ENCODE data around the gene HUWE1.

DNA sequence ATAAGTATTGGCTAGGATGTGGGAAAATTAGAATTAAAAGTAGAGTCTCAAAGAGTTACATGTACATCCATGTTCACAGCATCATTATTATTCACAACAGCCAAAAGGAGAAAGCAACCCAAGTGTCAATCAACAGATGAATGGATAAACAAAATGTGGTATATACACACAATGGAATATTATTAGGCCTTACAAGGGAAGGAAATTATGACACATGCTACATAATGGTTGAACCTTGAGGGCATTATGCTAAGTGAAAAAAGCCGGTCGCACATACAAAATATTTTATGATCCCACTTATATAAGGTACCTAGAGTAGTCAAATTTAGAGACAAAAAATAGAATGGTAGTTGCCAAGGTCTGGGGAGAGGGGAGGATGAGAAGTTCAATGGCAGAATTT, 80.1 kb downstream of the HUWE1 start:
- TF ChIP-seq, protein P1, sequence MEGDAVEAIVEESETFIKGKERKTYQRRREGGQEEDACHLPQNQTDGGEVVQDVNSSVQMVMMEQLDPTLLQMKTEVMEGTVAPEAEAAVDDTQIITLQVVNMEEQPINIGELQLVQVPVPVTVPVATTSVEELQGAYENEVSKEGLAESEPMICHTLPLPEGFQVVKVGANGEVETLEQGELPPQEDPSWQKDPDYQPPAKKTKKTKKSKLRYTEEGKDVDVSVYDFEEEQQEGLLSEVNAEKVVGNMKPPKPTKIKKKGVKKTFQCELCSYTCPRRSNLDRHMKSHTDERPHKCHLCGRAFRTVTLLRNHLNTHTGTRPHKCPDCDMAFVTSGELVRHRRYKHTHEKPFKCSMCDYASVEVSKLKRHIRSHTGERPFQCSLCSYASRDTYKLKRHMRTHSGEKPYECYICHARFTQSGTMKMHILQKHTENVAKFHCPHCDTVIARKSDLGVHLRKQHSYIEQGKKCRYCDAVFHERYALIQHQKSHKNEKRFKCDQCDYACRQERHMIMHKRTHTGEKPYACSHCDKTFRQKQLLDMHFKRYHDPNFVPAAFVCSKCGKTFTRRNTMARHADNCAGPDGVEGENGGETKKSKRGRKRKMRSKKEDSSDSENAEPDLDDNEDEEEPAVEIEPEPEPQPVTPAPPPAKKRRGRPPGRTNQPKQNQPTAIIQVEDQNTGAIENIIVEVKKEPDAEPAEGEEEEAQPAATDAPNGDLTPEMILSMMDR (IDR thresholded peaks at IDR 0.05) = no peak
- TF ChIP-seq SOX15 (CRISPR knock-in tag; IDR thresholded peaks at IDR 0.05) (no peak), KAT7 (CRISPR knock-in tag; IDR thresholded peaks at IDR 0.05; ENCODE audit: borderline replicate concordance) (no peak), CREB1 (CRISPR knock-in tag; IDR thresholded peaks at IDR 0.05) (no peak), RORB (CRISPR knock-in tag; IDR thresholded peaks at IDR 0.05) (no peak), SP1 (CRISPR knock-in tag; conservative IDR thresholded peaks at IDR 0.05) (no peak), ELF4 (CRISPR knock-in tag; IDR thresholded peaks at IDR 0.05; ENCODE audit: low read depth) (no peak)
- TF ChIP-seq, protein P2, sequence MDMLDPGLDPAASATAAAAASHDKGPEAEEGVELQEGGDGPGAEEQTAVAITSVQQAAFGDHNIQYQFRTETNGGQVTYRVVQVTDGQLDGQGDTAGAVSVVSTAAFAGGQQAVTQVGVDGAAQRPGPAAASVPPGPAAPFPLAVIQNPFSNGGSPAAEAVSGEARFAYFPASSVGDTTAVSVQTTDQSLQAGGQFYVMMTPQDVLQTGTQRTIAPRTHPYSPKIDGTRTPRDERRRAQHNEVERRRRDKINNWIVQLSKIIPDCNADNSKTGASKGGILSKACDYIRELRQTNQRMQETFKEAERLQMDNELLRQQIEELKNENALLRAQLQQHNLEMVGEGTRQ (CRISPR knock-in tag; IDR thresholded peaks at IDR 0.05) = no peak
- TF ChIP-seq, protein P3, sequence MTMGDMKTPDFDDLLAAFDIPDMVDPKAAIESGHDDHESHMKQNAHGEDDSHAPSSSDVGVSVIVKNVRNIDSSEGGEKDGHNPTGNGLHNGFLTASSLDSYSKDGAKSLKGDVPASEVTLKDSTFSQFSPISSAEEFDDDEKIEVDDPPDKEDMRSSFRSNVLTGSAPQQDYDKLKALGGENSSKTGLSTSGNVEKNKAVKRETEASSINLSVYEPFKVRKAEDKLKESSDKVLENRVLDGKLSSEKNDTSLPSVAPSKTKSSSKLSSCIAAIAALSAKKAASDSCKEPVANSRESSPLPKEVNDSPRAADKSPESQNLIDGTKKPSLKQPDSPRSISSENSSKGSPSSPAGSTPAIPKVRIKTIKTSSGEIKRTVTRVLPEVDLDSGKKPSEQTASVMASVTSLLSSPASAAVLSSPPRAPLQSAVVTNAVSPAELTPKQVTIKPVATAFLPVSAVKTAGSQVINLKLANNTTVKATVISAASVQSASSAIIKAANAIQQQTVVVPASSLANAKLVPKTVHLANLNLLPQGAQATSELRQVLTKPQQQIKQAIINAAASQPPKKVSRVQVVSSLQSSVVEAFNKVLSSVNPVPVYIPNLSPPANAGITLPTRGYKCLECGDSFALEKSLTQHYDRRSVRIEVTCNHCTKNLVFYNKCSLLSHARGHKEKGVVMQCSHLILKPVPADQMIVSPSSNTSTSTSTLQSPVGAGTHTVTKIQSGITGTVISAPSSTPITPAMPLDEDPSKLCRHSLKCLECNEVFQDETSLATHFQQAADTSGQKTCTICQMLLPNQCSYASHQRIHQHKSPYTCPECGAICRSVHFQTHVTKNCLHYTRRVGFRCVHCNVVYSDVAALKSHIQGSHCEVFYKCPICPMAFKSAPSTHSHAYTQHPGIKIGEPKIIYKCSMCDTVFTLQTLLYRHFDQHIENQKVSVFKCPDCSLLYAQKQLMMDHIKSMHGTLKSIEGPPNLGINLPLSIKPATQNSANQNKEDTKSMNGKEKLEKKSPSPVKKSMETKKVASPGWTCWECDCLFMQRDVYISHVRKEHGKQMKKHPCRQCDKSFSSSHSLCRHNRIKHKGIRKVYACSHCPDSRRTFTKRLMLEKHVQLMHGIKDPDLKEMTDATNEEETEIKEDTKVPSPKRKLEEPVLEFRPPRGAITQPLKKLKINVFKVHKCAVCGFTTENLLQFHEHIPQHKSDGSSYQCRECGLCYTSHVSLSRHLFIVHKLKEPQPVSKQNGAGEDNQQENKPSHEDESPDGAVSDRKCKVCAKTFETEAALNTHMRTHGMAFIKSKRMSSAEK (CRISPR knock-in tag; IDR thresholded peaks at IDR 0.05; ENCODE audit: borderline replicate concordance) = no peak
- TF ChIP-seq, protein P4, sequence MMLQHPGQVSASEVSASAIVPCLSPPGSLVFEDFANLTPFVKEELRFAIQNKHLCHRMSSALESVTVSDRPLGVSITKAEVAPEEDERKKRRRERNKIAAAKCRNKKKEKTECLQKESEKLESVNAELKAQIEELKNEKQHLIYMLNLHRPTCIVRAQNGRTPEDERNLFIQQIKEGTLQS (CRISPR knock-in tag; conservative IDR thresholded peaks at IDR 0.05) = no peak
- TF ChIP-seq, protein P5, sequence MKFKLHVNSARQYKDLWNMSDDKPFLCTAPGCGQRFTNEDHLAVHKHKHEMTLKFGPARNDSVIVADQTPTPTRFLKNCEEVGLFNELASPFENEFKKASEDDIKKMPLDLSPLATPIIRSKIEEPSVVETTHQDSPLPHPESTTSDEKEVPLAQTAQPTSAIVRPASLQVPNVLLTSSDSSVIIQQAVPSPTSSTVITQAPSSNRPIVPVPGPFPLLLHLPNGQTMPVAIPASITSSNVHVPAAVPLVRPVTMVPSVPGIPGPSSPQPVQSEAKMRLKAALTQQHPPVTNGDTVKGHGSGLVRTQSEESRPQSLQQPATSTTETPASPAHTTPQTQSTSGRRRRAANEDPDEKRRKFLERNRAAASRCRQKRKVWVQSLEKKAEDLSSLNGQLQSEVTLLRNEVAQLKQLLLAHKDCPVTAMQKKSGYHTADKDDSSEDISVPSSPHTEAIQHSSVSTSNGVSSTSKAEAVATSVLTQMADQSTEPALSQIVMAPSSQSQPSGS (CRISPR knock-in tag; IDR thresholded peaks at IDR 0.05; ENCODE audit: borderline replicate concordance, low read depth) = no peak
- TF ChIP-seq, protein P6, sequence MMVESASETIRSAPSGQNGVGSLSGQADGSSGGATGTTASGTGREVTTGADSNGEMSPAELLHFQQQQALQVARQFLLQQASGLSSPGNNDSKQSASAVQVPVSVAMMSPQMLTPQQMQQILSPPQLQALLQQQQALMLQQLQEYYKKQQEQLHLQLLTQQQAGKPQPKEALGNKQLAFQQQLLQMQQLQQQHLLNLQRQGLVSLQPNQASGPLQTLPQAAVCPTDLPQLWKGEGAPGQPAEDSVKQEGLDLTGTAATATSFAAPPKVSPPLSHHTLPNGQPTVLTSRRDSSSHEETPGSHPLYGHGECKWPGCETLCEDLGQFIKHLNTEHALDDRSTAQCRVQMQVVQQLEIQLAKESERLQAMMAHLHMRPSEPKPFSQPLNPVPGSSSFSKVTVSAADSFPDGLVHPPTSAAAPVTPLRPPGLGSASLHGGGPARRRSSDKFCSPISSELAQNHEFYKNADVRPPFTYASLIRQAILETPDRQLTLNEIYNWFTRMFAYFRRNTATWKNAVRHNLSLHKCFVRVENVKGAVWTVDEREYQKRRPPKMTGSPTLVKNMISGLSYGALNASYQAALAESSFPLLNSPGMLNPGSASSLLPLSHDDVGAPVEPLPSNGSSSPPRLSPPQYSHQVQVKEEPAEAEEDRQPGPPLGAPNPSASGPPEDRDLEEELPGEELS (CRISPR knock-in tag; IDR thresholded peaks at IDR 0.05) = no peak
- TF ChIP-seq, protein P7, sequence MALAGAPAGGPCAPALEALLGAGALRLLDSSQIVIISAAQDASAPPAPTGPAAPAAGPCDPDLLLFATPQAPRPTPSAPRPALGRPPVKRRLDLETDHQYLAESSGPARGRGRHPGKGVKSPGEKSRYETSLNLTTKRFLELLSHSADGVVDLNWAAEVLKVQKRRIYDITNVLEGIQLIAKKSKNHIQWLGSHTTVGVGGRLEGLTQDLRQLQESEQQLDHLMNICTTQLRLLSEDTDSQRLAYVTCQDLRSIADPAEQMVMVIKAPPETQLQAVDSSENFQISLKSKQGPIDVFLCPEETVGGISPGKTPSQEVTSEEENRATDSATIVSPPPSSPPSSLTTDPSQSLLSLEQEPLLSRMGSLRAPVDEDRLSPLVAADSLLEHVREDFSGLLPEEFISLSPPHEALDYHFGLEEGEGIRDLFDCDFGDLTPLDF (CRISPR knock-in tag; IDR thresholded peaks at IDR 0.05) = no peak
